ENCODE data around the gene EPOP. TPM values are rescaled to one million over a fixed set of nuclear protein-coding genes. Genes with fewer than 3 reads are reported as not detected.

EPOP gene
- total RNA-seq, 1 experiment from 2014 or later: 37.9 TPM

DNA sequence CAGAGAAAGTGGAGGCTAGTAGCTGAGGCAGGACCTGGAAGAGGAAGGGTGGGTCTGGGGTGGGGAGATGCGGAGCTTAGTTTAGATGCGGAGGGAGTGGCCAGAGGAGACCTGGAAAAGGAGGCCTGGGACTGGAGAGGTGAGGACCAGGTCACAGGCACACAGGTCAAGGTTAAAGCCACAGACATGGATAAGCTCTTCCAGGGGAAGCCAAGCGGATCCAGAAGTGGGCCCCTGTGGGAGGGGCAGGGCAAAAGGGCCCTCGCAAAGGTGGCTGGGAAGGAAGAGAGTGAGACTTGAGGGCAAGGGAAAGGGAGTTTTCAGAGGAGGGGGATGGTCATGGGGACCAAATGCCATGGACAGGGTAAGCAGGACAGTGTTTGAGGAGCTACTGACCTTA, 16.4 kb upstream of the EPOP start:
- no peak for DNase-seq (ENCODE audit: low read depth, low spot score)
- CTCF ChIA-PET: no interaction called here
- TF ChIP-seq EZH2phosphoT487 (IDR thresholded peaks at IDR 0.05; ENCODE audit: borderline replicate concordance) (no peak), EGR1 (IDR thresholded peaks at IDR 0.05; ENCODE audit: low read depth) (no peak), FOSL1 (IDR thresholded peaks at IDR 0.05; ENCODE audit: low read depth) (no peak), POLR2AphosphoS5 (IDR thresholded peaks at IDR 0.05; ENCODE audit: low read depth, low read length) (no peak), SIN3A (IDR thresholded peaks at IDR 0.05; ENCODE audit: low read depth) (no peak), RAD21 (IDR thresholded peaks at IDR 0.05; ENCODE audit: low read depth) (no peak), ZNF274 (IDR thresholded peaks at IDR 0.05; ENCODE audit: low read depth, low read length) (no peak)
- RAD21 ChIA-PET (ENCODE audit: low non-redundant PET in 1 of 2, low total read pairs in 2 of 2, uncharacterized antibody in 2 of 2, unreplicated experiment in 2 of 2): no interaction called here
- no peaks in the 10 kb centered on the region for H3K79me2 ChIP-seq (ENCODE audit: insufficient read depth, low read length)
- BruUV-seq (replicated peaks): no TSS peak
- no peak overlapping the region for H3K27ac ChIP-seq (ENCODE audit: low read depth, low read length)
- H3K4me2 ChIP-seq (ENCODE audit: low read length): no peak overlapping the region
- no peak overlapping the region for H3K9ac ChIP-seq (ENCODE audit: low read length)
- H3K9me2 ChIP-seq (ENCODE audit: insufficient read depth): no peaks in the 10 kb centered on the region
- H4K20me1 ChIP-seq (ENCODE audit: insufficient read depth): no peaks in the 10 kb centered on the region
- no peak for ATAC-seq
- H3K9me3 ChIP-seq (ENCODE audit: control insufficient read depth in 1 of 2, insufficient read depth in 1 of 2, low read depth in 1 of 2, low read length in 2 of 2): no peaks in the 10 kb centered on the region
- no peak overlapping the region for H3K4me3 ChIP-seq (replicated peaks in 1 of 2; ENCODE audit: low read depth in 1 of 2, low read length in 2 of 2)
- no peaks in the 10 kb centered on the region for H3K36me3 ChIP-seq (ENCODE audit: control insufficient read depth in 1 of 2, insufficient read depth in 2 of 2, low read length in 2 of 2)
- intact Hi-C loops (cut with micrococcal nuclease): no loop called here
- no peak overlapping the region for H2AFZ ChIP-seq (ENCODE audit: low read depth, low read length, poor library complexity, severe bottlenecking)
- peaks cover 3 to 11% of the 10 kb centered on the region in 2 experiments; a peak in 2 of 4 replicates for H3K4me1 ChIP-seq (ENCODE audit: control insufficient read depth in 1 of 2, insufficient read depth in 2 of 2, low read length in 2 of 2)
- POLR2A ChIA-PET: interaction anchor here (1.0 kb wide), 1 partner anchor 163 kb away, joined by 3 read pairs; the partner anchor contains the start of gene RPL23
- no peaks in the 10 kb centered on the region for H3K27me3 ChIP-seq (ENCODE audit: insufficient read depth, low read length)

- Histone ChIP-seq H3K27ac (ENCODE audit: low read depth, low read length) (no peak overlapping the region), H3K4me3 (replicated peaks in 1 of 2; ENCODE audit: low read depth in 1 of 2, low read length in 2 of 2) (no peak overlapping the region), H2AFZ (ENCODE audit: low read depth, low read length, poor library complexity, severe bottlenecking) (no peak overlapping the region), H3K36me3 (ENCODE audit: control insufficient read depth in 1 of 2, insufficient read depth in 2 of 2, low read length in 2 of 2) (no peaks in the 10 kb centered on the region), H3K4me1 (ENCODE audit: control insufficient read depth in 1 of 2, insufficient read depth in 2 of 2, low read length in 2 of 2) (peaks cover 3 to 11% of the 10 kb centered on the region in 2 experiments; a peak in 2 of 4 replicates), H3K9me3 (ENCODE audit: control insufficient read depth in 1 of 2, insufficient read depth in 1 of 2, low read depth in 1 of 2, low read length in 2 of 2) (no peaks in the 10 kb centered on the region), H4K20me1 (ENCODE audit: insufficient read depth) (no peaks in the 10 kb centered on the region), H3K79me2 (ENCODE audit: insufficient read depth, low read length) (no peaks in the 10 kb centered on the region), H3K27me3 (ENCODE audit: insufficient read depth, low read length) (no peaks in the 10 kb centered on the region), H3K9ac (ENCODE audit: low read length) (no peak overlapping the region), H3K9me2 (ENCODE audit: insufficient read depth) (no peaks in the 10 kb centered on the region), H3K4me2 (ENCODE audit: low read length) (no peak overlapping the region)
- TF ChIP-seq JUND (IDR thresholded peaks at IDR 0.05) (no peak), SIN3A (IDR thresholded peaks at IDR 0.05; ENCODE audit: low read depth) (no peak), CEBPB (IDR thresholded peaks at IDR 0.05; ENCODE audit: low read depth) (no peak), SRF (IDR thresholded peaks at IDR 0.05; ENCODE audit: low read depth) (no peak), POLR2AphosphoS5 (IDR thresholded peaks at IDR 0.05; ENCODE audit: low read depth, low read length) (no peak), TCF7L2 (IDR thresholded peaks at IDR 0.05; ENCODE audit: borderline replicate concordance, extremely low read depth, insufficient read depth, insufficient read length) (no peak), EGR1 (IDR thresholded peaks at IDR 0.05; ENCODE audit: low read depth) (no peak), ELF1 (IDR thresholded peaks at IDR 0.05; ENCODE audit: borderline replicate concordance, low read depth) (no peak), FOSL1 (IDR thresholded peaks at IDR 0.05; ENCODE audit: low read depth) (no peak), CBX3 (IDR thresholded peaks at IDR 0.05; ENCODE audit: low read depth) (no peak), REST (IDR thresholded peaks at IDR 0.05; ENCODE audit: low read depth) (no peak), EZH2phosphoT487 (IDR thresholded peaks at IDR 0.05; ENCODE audit: borderline replicate concordance) (no peak), ZFX (IDR thresholded peaks at IDR 0.05) (no peak), ZNF274 (IDR thresholded peaks at IDR 0.05; ENCODE audit: low read depth, low read length) (no peak)
- TF ChIP-seq, protein P1, sequence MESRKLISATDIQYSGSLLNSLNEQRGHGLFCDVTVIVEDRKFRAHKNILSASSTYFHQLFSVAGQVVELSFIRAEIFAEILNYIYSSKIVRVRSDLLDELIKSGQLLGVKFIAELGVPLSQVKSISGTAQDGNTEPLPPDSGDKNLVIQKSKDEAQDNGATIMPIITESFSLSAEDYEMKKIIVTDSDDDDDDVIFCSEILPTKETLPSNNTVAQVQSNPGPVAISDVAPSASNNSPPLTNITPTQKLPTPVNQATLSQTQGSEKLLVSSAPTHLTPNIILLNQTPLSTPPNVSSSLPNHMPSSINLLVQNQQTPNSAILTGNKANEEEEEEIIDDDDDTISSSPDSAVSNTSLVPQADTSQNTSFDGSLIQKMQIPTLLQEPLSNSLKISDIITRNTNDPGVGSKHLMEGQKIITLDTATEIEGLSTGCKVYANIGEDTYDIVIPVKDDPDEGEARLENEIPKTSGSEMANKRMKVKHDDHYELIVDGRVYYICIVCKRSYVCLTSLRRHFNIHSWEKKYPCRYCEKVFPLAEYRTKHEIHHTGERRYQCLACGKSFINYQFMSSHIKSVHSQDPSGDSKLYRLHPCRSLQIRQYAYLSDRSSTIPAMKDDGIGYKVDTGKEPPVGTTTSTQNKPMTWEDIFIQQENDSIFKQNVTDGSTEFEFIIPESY (IDR thresholded peaks at IDR 0.05; ENCODE audit: extremely low read depth, insufficient replicate concordance, low read length): no peak
- DNase-seq (ENCODE audit: low read depth, low spot score) (no peak), ATAC-seq (no peak)
- CTCF ChIA-PET: no interaction called here
- POLR2A ChIA-PET: interaction anchor here (1.0 kb wide), 1 partner anchor 163 kb away, joined by 3 read pairs; the partner anchor contains the start of gene RPL23
- RAD21 ChIA-PET (ENCODE audit: low non-redundant PET in 1 of 2, low total read pairs in 2 of 2, uncharacterized antibody in 2 of 2, unreplicated experiment in 2 of 2): no interaction called here
- no TSS peak for BruUV-seq (replicated peaks)
- intact Hi-C loops (cut with micrococcal nuclease): no loop called here
Measured at GRCh38 chr17:38690386-38690785, 15.6 kb upstream of the EPOP start.
